NCI-H226 (cell line): Measurements from ENCODE around the gene ZNF497.
"Not testable (repeated sequence)": the region's sequence is repeated elsewhere in the genome, so short reads cannot be mapped to it uniquely, and the experiment has no call there.

Experiments used
- DNase-seq: peaks from one replicate; pipeline ENCODE4 v3.0.0-alpha.2; 2015

The ZNF497 gene

DNA sequence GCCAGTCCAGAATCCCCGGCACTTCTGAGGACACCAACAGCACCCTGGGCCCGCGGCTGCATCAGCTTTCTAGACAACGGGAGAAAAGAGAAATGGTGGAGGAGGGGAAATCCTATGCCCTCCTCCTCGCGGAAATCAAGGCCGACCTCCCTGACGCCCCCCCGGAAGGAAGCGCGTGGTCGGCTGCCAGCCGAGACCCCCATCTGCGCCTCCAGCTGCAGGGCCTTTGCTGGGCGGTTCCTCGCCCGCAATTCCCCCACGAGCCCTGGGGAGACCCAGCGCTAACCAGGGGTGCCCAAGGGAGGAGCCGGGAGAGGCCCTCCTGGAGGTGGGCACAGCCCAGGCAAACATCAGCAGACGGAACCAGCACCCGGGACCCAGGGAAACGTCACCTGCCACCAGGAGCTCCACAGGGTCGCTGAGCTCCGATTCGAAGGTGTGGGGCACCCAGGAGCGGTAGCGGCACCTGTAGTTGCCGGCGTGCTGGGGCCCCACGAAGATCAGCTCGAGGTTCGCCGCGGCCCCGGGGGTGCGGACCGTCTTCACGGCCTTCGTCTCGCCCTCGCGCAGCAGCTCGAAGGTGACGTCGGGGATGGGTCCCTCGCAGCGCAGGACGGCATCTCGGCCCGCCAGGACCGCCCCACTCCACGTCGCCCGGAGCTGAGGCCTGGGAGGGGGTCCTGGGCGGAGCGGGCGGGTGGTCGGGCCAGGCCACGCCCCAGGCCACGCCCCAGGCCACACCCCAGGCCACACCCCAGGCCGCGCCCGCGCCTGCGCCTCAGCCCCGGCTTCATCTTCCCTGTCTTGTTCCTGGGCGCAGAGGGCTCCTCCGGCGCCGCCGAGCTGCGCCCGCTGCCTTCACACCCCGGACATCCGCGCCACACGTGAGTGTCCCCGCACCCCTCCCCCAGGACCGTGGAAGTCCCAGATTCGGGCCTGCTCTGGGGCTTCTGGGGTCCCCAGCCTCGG is 15.3 kb downstream of the ZNF497 start:
- peak; percentile 30 for DNase-seq

- no peak for DNase-seq
Measured at GRCh38 chr19:58345558-58345957, 17.0 kb downstream of the ZNF497 start.

DNA sequence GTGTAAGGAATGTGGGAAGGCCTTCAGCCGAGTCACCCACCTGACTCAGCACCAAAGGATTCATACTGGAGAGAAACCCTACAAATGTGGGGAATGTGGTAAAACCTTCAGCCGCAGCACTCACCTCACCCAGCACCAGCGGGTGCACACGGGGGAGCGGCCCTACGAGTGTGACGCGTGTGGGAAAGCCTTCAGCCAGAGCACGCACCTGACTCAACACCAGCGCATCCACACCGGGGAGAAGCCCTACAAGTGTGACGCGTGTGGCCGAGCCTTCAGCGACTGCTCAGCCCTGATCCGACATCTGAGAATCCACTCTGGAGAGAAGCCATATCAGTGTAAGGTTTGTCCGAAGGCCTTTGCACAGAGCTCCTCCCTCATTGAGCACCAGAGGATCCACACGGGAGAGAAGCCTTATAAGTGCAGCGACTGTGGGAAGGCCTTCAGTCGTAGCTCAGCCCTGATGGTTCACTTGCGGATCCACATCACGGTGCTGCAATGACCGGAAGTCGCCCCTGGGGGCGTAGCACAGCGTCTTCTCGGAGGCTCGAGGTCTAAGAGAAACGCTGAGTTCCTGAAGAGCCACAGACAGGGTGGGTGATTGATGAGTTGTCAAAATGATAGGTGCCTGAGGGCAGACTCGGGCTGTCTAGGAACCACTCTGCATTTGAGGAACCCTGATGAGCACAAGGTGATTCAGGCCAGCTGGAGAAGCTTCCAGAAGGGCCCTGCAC is 23.6 kb downstream of the ZNF497 start:
- DNase-seq: peak; percentile 34

- DNase-seq: no peak
Measured at GRCh38 chr19:58338336-58338735, 24.2 kb downstream of the ZNF497 start.

- no peak for DNase-seq
Measured at GRCh38 chr19:58336820-58337219, 25.7 kb downstream of the ZNF497 start.

- DNase-seq: no peak
Measured at GRCh38 chr19:58336216-58336615, 26.3 kb downstream of the ZNF497 start.

GRCh38 chr19:58335630-58336029 is 26.9 kb downstream of the ZNF497 start:
- no peak for DNase-seq

DNA sequence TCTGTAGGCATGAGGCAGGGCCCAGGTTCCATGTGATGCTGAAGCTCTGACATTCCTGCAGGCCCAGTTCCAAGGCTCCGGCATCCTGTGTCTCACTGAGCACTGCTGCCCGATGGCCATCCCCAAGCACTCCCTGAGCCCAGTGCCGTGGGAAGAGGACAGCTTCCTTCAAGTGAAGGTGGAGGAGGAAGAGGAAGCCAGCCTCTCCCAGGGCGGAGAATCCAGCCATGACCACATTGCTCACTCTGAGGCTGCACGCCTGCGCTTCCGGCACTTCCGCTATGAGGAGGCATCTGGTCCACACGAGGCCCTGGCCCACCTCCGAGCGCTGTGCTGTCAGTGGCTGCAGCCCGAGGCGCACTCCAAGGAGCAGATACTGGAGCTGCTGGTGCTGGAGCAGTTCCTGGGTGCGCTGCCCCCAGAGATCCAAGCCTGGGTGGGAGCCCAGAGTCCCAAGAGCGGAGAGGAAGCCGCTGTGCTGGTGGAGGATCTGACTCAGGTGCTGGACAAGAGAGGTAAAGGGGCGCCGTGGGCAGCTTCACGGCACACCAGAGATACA is 27.8 kb downstream of the ZNF497 start:
- no peak for DNase-seq

DNA sequence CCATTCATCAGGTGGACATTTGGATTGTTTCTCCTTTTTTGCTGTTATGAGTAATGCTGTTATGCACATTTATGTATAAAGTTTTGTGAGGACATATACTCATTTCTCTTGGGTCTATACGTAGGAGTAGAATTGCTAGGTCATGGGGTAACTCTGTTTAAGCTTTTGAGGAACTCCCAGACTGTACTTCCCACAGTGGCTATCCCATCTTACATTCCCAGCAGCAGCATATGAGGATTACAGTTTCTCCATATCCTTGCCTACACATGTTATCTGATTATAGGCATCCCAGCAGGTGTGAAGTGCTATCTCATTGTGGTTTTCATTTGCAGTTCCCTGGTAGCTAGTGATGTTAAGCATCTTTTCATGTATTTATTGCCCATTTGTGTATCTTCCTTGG is 29.9 kb downstream of the ZNF497 start:
- no peak for DNase-seq

DNA sequence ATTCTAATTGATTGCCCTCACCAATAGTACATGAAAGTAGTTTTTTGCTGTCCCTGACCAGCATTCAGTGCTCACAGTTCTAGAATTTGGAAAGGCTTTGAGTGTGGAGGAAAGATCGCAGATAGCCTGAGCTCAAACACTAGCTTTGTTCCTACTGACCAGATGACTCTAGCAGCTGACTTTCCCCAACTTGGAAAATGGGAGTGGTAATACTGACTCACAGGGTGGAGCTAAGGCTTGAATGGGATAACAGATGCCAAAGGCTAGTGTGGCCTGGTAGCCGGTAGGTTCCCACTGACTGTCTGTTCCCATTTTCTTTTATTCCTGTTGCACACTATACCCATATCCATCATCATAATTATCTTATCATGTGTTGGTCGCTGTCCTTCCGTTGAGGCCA is 32.1 kb downstream of the ZNF497 start:
- DNase-seq: peak; percentile 79

- DNase-seq: no peak
Measured at GRCh38 chr19:58328999-58329398, 33.6 kb downstream of the ZNF497 start.

DNA sequence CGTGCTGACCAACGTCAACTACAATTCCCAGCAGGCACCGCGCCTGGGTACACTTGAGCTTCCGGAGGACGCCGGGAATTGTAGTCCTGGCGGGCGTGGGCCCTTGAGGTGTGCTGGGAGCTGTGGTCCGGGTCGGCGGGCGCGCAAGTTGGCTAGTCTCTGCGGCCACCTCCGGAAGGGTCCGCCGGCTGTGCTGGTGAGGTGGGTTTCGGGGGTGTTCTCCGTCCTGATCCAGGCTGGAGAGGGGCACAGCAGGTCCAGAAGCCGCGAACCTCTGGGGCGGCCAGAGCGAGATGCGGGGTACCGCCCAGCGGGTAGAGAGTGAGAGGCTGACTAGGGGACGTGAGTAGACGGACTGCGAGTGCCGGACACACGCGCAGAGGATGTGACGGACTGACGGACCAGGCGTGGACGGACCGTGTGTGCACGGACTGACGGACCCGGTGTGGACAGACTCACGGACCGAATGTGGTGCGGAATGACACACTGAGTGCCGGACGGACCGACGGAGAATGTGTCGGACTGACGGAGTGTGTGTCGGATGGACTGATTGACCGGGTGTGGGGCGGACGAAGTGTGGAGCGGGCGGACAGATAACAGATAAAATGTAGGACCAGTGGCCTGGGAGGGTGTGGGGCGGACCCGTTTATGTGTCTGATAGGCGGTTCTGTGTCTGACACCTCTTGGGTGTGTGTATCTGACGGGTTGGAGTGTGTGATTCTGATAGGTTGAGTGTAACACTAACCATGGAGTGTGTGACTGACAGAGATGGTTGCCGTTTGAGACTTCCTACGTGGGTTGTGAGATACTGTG is 35.4 kb downstream of the ZNF497 start, which contains the start of gene ZSCAN22:
TSS of gene ZSCAN22 (plus strand) at position 81 of the 813 bp plus-strand sequence. CDS start 7,809 bp downstream, outside the sequence.
- peak; percentile 97 for DNase-seq

- DNase-seq: no peak
Measured at GRCh38 chr19:58326501-58326913, 36.0 kb downstream of the ZNF497 start.

GRCh38 chr19:58325311-58326022 is 37.1 kb downstream of the ZNF497 start:
- no peak for DNase-seq

DNA sequence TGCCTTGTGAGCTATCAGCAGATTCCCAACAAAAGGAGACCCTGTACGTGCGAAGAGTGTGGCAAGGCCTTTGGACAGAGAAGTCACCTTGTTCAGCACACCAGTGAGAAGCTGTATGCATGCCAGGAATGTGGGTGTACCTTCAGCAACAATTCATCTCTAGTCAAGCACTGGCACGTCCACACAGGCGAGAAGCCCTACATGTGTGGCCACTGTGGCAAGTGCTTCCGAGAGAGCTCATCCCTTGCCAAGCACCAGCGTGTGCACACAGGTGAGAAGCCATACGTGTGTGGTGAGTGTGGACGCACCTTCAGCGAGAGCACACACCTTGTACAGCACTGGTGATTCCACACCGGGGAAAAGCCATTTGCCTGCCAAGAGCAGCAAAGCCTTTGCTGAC is 43.3 kb downstream of the ZNF497 start:
- no peak for DNase-seq

GRCh38 chr19:58318297-58318696 is 44.3 kb downstream of the ZNF497 start:
- DNase-seq: no peak

DNA sequence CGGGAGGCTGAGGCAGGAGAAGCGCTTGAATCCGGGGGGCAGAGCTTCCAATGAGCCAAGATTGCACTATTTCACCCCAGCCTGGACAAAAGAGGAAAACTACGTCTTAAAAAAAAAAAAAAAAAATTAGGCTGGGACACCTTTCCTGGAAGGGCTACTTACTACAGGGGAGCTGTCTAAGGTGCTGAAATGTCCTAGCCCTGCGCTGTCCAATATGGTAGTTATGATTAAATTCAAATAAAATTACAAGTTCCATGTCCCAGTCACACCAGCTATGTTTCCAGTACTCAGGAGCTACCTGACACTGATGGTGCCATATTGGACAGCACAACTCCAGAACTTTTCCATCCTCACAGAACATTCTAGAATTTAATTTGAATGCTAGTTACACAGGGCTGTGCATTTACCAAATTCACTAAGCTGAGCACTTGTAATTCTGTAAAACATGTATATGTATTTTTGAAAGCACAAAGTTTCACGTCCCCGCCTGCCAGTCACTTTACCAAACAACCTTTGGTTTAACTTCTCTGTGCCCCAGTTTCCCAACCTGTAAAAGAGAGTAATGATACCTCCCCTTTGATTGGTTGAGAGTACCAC is 45.0 kb downstream of the ZNF497 start:
- DNase-seq: peak; percentile 25

DNA sequence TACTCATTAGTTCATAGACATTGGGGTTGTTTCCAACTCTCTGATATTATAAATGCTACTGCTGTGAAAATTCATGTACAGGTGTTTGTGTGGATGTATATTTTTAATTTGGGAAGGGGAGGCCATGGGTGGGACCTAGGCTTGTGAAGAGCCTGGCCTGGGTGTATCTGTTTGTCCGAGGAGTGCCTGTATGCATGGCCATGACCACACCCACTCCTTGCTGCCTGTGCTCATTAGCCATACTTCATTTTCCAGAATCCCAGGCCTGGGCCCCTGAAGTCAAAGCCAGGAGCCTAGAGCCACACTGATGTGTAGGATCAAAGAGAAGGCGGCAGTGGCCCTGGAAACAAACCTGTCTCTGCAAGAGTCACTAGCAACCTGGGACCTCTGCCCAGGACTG is 47.0 kb downstream of the ZNF497 start:
- no peak for DNase-seq

DNA sequence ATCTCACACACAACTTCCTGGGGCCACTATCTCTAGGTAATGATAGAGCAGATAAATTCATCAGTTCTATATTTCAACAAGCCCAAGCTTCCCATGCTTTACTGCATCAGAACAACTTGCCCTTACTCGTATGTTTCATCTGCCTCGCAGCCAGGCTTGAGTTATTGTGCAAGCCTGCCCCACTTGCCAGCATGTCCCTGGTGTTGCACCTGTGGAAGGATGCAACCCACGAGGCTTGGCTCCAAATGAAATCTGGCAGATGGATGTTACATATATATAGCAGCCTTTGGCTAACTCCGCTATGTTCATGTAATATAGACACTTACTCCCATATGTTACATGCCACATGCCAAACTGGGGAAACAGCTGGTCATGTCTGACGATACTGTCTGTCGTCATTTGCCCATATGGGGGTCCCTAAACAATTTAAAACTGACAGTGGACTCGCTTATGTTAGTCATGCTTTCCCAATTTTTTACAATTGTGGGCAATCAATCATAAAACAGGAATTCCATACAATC is 51.1 kb downstream of the ZNF497 start:
- DNase-seq: no peak

GRCh38 chr19:58310685-58311084 is 51.9 kb downstream of the ZNF497 start:
- DNase-seq: not testable (repeated sequence)

DNA sequence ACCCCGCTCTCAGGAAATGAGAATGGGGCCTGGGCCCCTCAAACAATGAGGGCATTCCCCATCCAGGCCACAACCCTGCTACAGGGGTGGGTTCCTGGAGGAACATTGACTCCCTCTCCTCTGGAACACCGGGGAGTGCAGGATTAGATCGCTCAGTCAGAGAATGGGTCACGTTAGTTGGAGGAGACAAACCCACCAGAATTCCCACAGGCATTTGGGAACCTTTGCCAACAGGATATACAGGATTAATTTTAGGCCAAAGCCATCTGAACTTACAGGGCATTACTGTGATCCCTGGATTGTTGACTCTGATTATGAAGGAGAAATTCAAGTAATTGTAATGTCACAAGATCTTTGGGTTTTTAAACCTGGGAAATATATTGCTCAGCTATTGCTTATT is 54.8 kb downstream of the ZNF497 start:
- DNase-seq: no peak
